GM23338 (cell line): ENCODE data around the gene CCL13. TPM values are rescaled to one million over a fixed set of nuclear protein-coding genes. Genes with fewer than 3 reads are reported as not detected.

ENCODE experiments used
- ATAC-seq: fragments of 200-7000 bp; cut with Tn5 transposase; 3 replicates; pipeline ENCODE4 v1.9.1; 2020
- DNase-seq: peaks from one replicate; pipeline ENCODE4 v3.0.0-alpha.2; 2015; ENCODE audit warnings: low spot score
- H2AFZ ChIP-seq: fragments of 200-600 bp; sonication (generic); 2 replicates; pipeline ENCODE4 v1.8.0; 2016; ENCODE audit warnings: antibody characterized with exemption, mild to moderate bottlenecking, moderate library complexity
- H3F3A ChIP-seq: fragments of 200-600 bp; sonication (generic); replicated peaks from 2 replicates; pipeline ENCODE4 v1.8.0; 2017; ENCODE audit warnings: antibody characterized with exemption, mixed run types, low read depth
- H3K27ac ChIP-seq: fragments of 200-600 bp; sonication (generic); 2 replicates; pipeline ENCODE4 v1.6.1; 2016; ENCODE audit warnings: low read depth
- H3K27me3 ChIP-seq: fragments of 200-600 bp; sonication (generic); 2 replicates; pipeline ENCODE4 v1.8.0; 2016; ENCODE audit warnings: mild to moderate bottlenecking, mixed run types, moderate library complexity; ENCODE audit not compliant: insufficient read depth
- H3K36me3 ChIP-seq: fragments of 200-600 bp; sonication (generic); 2 replicates; pipeline ENCODE4 v1.8.0; 2016; ENCODE audit warnings: mild to moderate bottlenecking; ENCODE audit not compliant: insufficient read depth
- H3K4me1 ChIP-seq: fragments of 200-600 bp; sonication (generic); 2 replicates; pipeline ENCODE4 v1.8.0; 2016; ENCODE audit warnings: mild to moderate bottlenecking, moderate library complexity; ENCODE audit not compliant: insufficient read depth
- H3K4me2 ChIP-seq: fragments of 200-600 bp; sonication (generic); 2 replicates; pipeline ENCODE4 v1.7.1; 2017; ENCODE audit warnings: mixed run types
- H3K4me3 ChIP-seq: fragments of 200-600 bp; sonication (generic); 2 replicates; pipeline ENCODE4 v1.6.1; 2016; ENCODE audit warnings: mixed run types
- H3K79me2 ChIP-seq: fragments of 200-600 bp; sonication (generic); replicated peaks from 2 replicates; pipeline ENCODE4 v1.8.0; 2017; ENCODE audit warnings: mild to moderate bottlenecking; ENCODE audit not compliant: insufficient read depth
- H3K9me2 ChIP-seq: fragments of 200-600 bp; sonication (generic); 2 replicates; pipeline ENCODE4 v1.8.0; 2017; ENCODE audit not compliant: insufficient read depth
- H4K20me1 ChIP-seq: fragments of 200-600 bp; sonication (generic); replicated peaks from 2 replicates; pipeline ENCODE4 v1.8.0; 2017; ENCODE audit warnings: mild to moderate bottlenecking; ENCODE audit not compliant: insufficient read depth
- H3K27ac Mint-ChIP-seq: 2 replicates; pipeline ENCODE4 v1.8.0; 2020; ENCODE audit warnings: inconsistent platforms, mild to moderate bottlenecking, moderate library complexity, mixed read lengths
- H3K27me3 Mint-ChIP-seq: 3 replicates; pipeline ENCODE4 v1.8.0; 2022; ENCODE audit warnings: low read depth, mild to moderate bottlenecking, moderate library complexity, mixed read lengths, inconsistent platforms; ENCODE audit not compliant: insufficient read depth, poor library complexity
- H3K36me3 Mint-ChIP-seq: 3 replicates; pipeline ENCODE4 v1.8.0; 2021; ENCODE audit warnings: low read depth, mild to moderate bottlenecking, inconsistent platforms, moderate library complexity, mixed read lengths
- H3K4me1 Mint-ChIP-seq: 3 replicates; pipeline ENCODE4 v1.8.0; 2020; ENCODE audit warnings: mild to moderate bottlenecking, inconsistent platforms, mixed read lengths
- H3K4me3 Mint-ChIP-seq: 3 replicates; pipeline ENCODE4 v1.8.0; 2021; ENCODE audit warnings: moderate library complexity, mild to moderate bottlenecking, inconsistent platforms, mixed read lengths
- H3K9me3 Mint-ChIP-seq: 3 replicates; pipeline ENCODE4 v1.8.0; 2020; ENCODE audit warnings: moderate library complexity, mild to moderate bottlenecking, inconsistent platforms, mixed read lengths
- CREB1 ChIP-seq: fragments of 250-450 bp; sonication (Bioruptor Pico); IDR thresholded peaks from 2 replicates; pipeline ENCODE4 v1.5.0; 2020; ENCODE audit warnings: low read depth, mild to moderate bottlenecking, moderate library complexity
- CTCF ChIP-seq, 2 experiments: fragments of 200-600 bp in 1 of 2; sonication (generic) in 1 of 2; conservative IDR thresholded peaks; 2 replicates each; pipeline versions ENCODE4 v1.5.1 to v1.6.1; 2016 to 2017; ENCODE audit warnings: antibody characterized with exemption in 2 of 2, low read depth in 2 of 2, mild to moderate bottlenecking in 2 of 2, moderate library complexity in 1 of 2
- ETS1 ChIP-seq: IDR thresholded peaks from 2 replicates; pipeline ENCODE4 v1.6.1; 2016; ENCODE audit warnings: antibody characterized with exemption
- EZH2 ChIP-seq: fragments of 200-600 bp; sonication (generic); IDR thresholded peaks from one replicate; pipeline ENCODE4 v1.8.0; 2017; ENCODE audit warnings: antibody characterized with exemption, mild to moderate bottlenecking, low read depth; ENCODE audit not compliant: unreplicated experiment
- EZH2phosphoT487 ChIP-seq: fragments of 200-600 bp; sonication (generic); IDR thresholded peaks from one replicate; pipeline ENCODE4 v1.8.1; 2018; ENCODE audit warnings: antibody characterized with exemption; ENCODE audit not compliant: unreplicated experiment
- JUNB ChIP-seq: IDR thresholded peaks from one replicate; pipeline ENCODE4 v1.6.1; 2016; ENCODE audit warnings: antibody characterized with exemption; ENCODE audit not compliant: unreplicated experiment
- NANOG ChIP-seq: IDR thresholded peaks from 2 replicates; pipeline ENCODE4 v1.6.1; 2016; ENCODE audit warnings: antibody characterized with exemption, borderline replicate concordance
- POLR2AphosphoS5 ChIP-seq: IDR thresholded peaks from 2 replicates; pipeline ENCODE4 v1.6.1; 2016; ENCODE audit warnings: antibody characterized with exemption, low read depth
- REST ChIP-seq: IDR thresholded peaks from one replicate; pipeline ENCODE4 v1.6.1; 2018; ENCODE audit warnings: antibody characterized with exemption; ENCODE audit not compliant: unreplicated experiment
- STAT1 ChIP-seq: IDR thresholded peaks from one replicate; pipeline ENCODE4 v1.6.1; 2016; ENCODE audit warnings: antibody characterized with exemption; ENCODE audit not compliant: unreplicated experiment
- ZNF114 ChIP-seq: fragments of 250-450 bp; sonication (Bioruptor Pico); IDR thresholded peaks from 2 replicates; pipeline ENCODE4 v1.5.0; 2020; ENCODE audit warnings: mild to moderate bottlenecking, moderate library complexity
- ZNF331 ChIP-seq: fragments of 250-450 bp; sonication (Bioruptor Pico); IDR thresholded peaks from 2 replicates; pipeline ENCODE4 v1.5.0; 2020; ENCODE audit warnings: low read depth, mild to moderate bottlenecking, moderate library complexity
- polyA plus RNA-seq: library from polyadenylated mRNA; unstranded; fragments of >200 nt; fragmentation: Nextera tagmentation; extraction: Ambion mirVana; gene quantifications from 2 replicates; pipeline ENCODE4 v1.2.1, GENCODE V29; 2016
- total RNA-seq: library from RNA; depleted of rRNA; stranded (reverse); fragments of >200 nt; shearing (Covaris generic); gene quantifications from 2 replicates; pipeline ENCODE4 v1.2.3, GENCODE V29; 2014

CCL13 gene
- total and polyA plus RNA-seq, 2 experiments from 2014 or later: not detected

- H3F3A ChIP-seq: no peaks in the 10 kb centered on the region
- H3K9me2 ChIP-seq: no peaks in the 10 kb centered on the region
- H3K27me3 Mint-ChIP-seq: peaks cover 10% of the 10 kb centered on the region
- H3K4me3 Mint-ChIP-seq: no peak overlapping the region
- H3K36me3 Mint-ChIP-seq: no peaks in the 10 kb centered on the region
- H3K79me2 ChIP-seq: no peaks in the 10 kb centered on the region
- peaks cover 9% of the 10 kb centered on the region; the same call in 2 of the 3 replicates for H3K4me1 Mint-ChIP-seq
- no peaks in the 10 kb centered on the region for H4K20me1 ChIP-seq
- no peaks in the 10 kb centered on the region for H3K36me3 ChIP-seq
- H3K27ac Mint-ChIP-seq: no peak overlapping the region
- no peak overlapping the region for H2AFZ ChIP-seq
- no peak for ATAC-seq
- no peak overlapping the region for H3K27ac ChIP-seq
- TF ChIP-seq STAT1 (no peak), CTCF (conservative IDR thresholded peaks at IDR 0.05; ENCODE audit: low read depth in 2 of 2) (no peak), JUNB (no peak), REST (no peak)
- H3K4me2 ChIP-seq: no peak overlapping the region
- no peak overlapping the region for H3K4me3 ChIP-seq
- no peaks in the 10 kb centered on the region for H3K4me1 ChIP-seq
- H3K9me3 Mint-ChIP-seq: no peaks in the 10 kb centered on the region
- no peak for DNase-seq
- H3K27me3 ChIP-seq: no peaks in the 10 kb centered on the region
These were observed 9.1 kb downstream of the CCL13 start for GRCh38 chr17:34365340-34365739.

GRCh38 chr17:34366010-34366409 is 9.7 kb downstream of the CCL13 start:
- ATAC-seq: no peak
- H3K4me1 Mint-ChIP-seq: peaks cover 9% of the 10 kb centered on the region; the same call in 2 of the 3 replicates
- TF ChIP-seq NANOG (no peak), CREB1 (no peak), EZH2phosphoT487 (no peak), CTCF (conservative IDR thresholded peaks at IDR 0.05; ENCODE audit: low read depth in 2 of 2) (no peak), JUNB (no peak), POLR2AphosphoS5 (no peak), REST (no peak), ZNF331 (CRISPR knock-in tag) (no peak), EZH2 (no peak), ZNF114 (CRISPR knock-in tag) (no peak), ETS1 (no peak), STAT1 (no peak)

More at GRCh38 chr17:34366010-34366409, 9.7 kb downstream of the CCL13 start:
- no peaks in the 10 kb centered on the region for H3K36me3 ChIP-seq
- H2AFZ ChIP-seq: no peak overlapping the region
- no peaks in the 10 kb centered on the region for H3K27me3 ChIP-seq
- Mint-ChIP-seq H3K36me3 (no peaks in the 10 kb centered on the region), H3K9me3 (no peaks in the 10 kb centered on the region), H3K27ac (no peak overlapping the region), H3K4me3 (no peak overlapping the region), H3K27me3 (peaks cover 10% of the 10 kb centered on the region)
- no peaks in the 10 kb centered on the region for H4K20me1 ChIP-seq
- no peaks in the 10 kb centered on the region for H3F3A ChIP-seq
- H3K9me2 ChIP-seq: 0 out of 2 replicates have a peak, but pooled peaks cover 6% of the 10 kb centered on the region
- no peak for DNase-seq
- H3K4me2 ChIP-seq: no peak overlapping the region
- no peak overlapping the region for H3K27ac ChIP-seq
- no peaks in the 10 kb centered on the region for H3K79me2 ChIP-seq
- H3K4me1 ChIP-seq: no peaks in the 10 kb centered on the region
- no peak overlapping the region for H3K4me3 ChIP-seq
